SH-SY5Y (cell line): Measurements from ENCODE around the gene ZFR2.

Experiments used
- GATA2 ChIP-seq: IDR thresholded peaks from 2 replicates; pipeline ENCODE4 v1.6.1; 2011; ENCODE audit warnings: mild to moderate bottlenecking, low read depth, low read length
- GATA3 ChIP-seq: IDR thresholded peaks from 2 replicates; pipeline ENCODE4 v1.6.1; 2011; ENCODE audit warnings: low read depth, mild to moderate bottlenecking, low read length, moderate library complexity

- TF ChIP-seq GATA2 (no peak), GATA3 (no peak)
Observed at GRCh38 chr19:3840804-3841203, 28.0 kb downstream of the ZFR2 start.
